Activated CD8-positive, alpha-beta memory T cell treated with anti-CD3 and anti-CD28 coated beads, Interleukin-2, amount 10 ng/mL, durations not matched to agents 7 days and 5 days (primary cell): ENCODE measurements around the gene C17orf107. TPM values are rescaled to one million over a fixed set of nuclear protein-coding genes. Genes with fewer than 3 reads are reported as not detected.

Source experiments
- ATAC-seq: fragments of 150-1000 bp; cut with Tn5 transposase; one replicate; pipeline ENCODE4 v1.10.0; 2021; ENCODE audit warnings: moderate library complexity
- CTCF ChIA-PET: fragments of 350-600 bp; sonication (Branson Sonifier 250); formaldehyde crosslinking; loops from one replicate; lab custom pipeline; 2021; ENCODE audit warnings: antibody characterized with exemption; lab: Charles Lee
- DNase-seq: peaks from one replicate; pipeline ENCODE4 v3.0.0-alpha.2; 2020
- H3K27ac Mint-ChIP-seq: one replicate; pipeline ENCODE4 v1.8.0; 2021; ENCODE audit warnings: mild to moderate bottlenecking, mixed read lengths
- H3K27me3 Mint-ChIP-seq: one replicate; pipeline ENCODE4 v1.8.0; 2021; ENCODE audit warnings: mixed read lengths
- H3K36me3 Mint-ChIP-seq: one replicate; pipeline ENCODE4 v1.8.0; 2021; ENCODE audit warnings: mild to moderate bottlenecking, mixed read lengths
- H3K4me1 Mint-ChIP-seq: one replicate; pipeline ENCODE4 v1.8.0; 2021; ENCODE audit warnings: mixed read lengths
- H3K4me3 Mint-ChIP-seq: one replicate; pipeline ENCODE4 v1.8.0; 2021; ENCODE audit warnings: mild to moderate bottlenecking, moderate library complexity, mixed read lengths
- H3K9me3 Mint-ChIP-seq: one replicate; pipeline ENCODE4 v1.8.0; 2022; ENCODE audit warnings: low read depth, mixed read lengths
- total RNA-seq, 2 experiments: library from RNA; stranded (reverse); gene quantifications; one replicate each; pipeline ENCODE4 v1.2.3, GENCODE V29; 2021

C17orf107 gene
- total RNA-seq, 2 experiments from 2014 or later, result 0.98 to 1.2 TPM

GRCh38 chr17:4944554-4945175, 45.3 kb downstream of the C17orf107 start:
- CTCF ChIA-PET, result interaction anchor here (1.3 to 4.4 kb wide), 3 partner anchors 23 to 87 kb away, joined by 4 to 34 read pairs (median 9); partner anchors contain the start of gene SPAG7
- Mint-ChIP-seq H3K27ac (peak overlapping the region; percentile 92), H3K9me3 (no peaks in the 10 kb centered on the region), H3K4me3 (peak overlapping the region; percentile 98), H3K36me3 (peaks cover 68% of the 10 kb centered on the region), H3K27me3 (no peaks in the 10 kb centered on the region), H3K4me1 (peaks cover 45% of the 10 kb centered on the region)
- ATAC-seq (no peak), DNase-seq (peak; percentile 67)

GRCh38 chr17:4945176-4945943, 46.0 kb downstream of the C17orf107 start:
- DNase-seq (peak; percentile 94), ATAC-seq (peak; percentile 40)
- CTCF ChIA-PET, result interaction anchor here (1.2 to 4.4 kb wide), 4 partner anchors 22 to 86 kb away, joined by 4 to 34 read pairs (median 7); partner anchors contain the start of gene SPAG7
- Mint-ChIP-seq H3K27ac (peak overlapping the region; percentile 92), H3K27me3 (no peaks in the 10 kb centered on the region), H3K4me3 (peak overlapping the region; percentile 98), H3K36me3 (peaks cover 64% of the 10 kb centered on the region), H3K9me3 (no peaks in the 10 kb centered on the region), H3K4me1 (peaks cover 47% of the 10 kb centered on the region)

GRCh38 chr17:4945944-4946280, 46.6 kb downstream of the C17orf107 start:
- H3K27ac Mint-ChIP-seq, result peak overlapping the region; percentile 92
- peaks cover 62% of the 10 kb centered on the region for H3K36me3 Mint-ChIP-seq
- H3K4me3 Mint-ChIP-seq, result peak overlapping the region; percentile 98
- no peaks in the 10 kb centered on the region for H3K9me3 Mint-ChIP-seq
- H3K27me3 Mint-ChIP-seq, result no peaks in the 10 kb centered on the region
- peaks cover 52% of the 10 kb centered on the region for H3K4me1 Mint-ChIP-seq
- CTCF ChIA-PET, result interaction anchor here (0.7 to 4.4 kb wide), 4 partner anchors 21 to 802 kb away, joined by 3 to 34 read pairs (median 7); partner anchors contain the start of gene SPAG7
- no peak for DNase-seq
- no peak for ATAC-seq

- H3K4me1 Mint-ChIP-seq, result peaks cover 58% of the 10 kb centered on the region
- no peaks in the 10 kb centered on the region for H3K9me3 Mint-ChIP-seq
- no peaks in the 10 kb centered on the region for H3K27me3 Mint-ChIP-seq
These were observed 47.1 kb downstream of the C17orf107 start for GRCh38 chr17:4946312-4946976.

GRCh38 chr17:4947010-4947410, 47.7 kb downstream of the C17orf107 start:
- Mint-ChIP-seq H3K36me3 (peaks cover 51% of the 10 kb centered on the region), H3K4me3 (peak overlapping the region; percentile 98), H3K4me1 (peaks cover 55% of the 10 kb centered on the region), H3K27me3 (no peaks in the 10 kb centered on the region), H3K27ac (peak overlapping the region; percentile 92), H3K9me3 (no peaks in the 10 kb centered on the region)
- DNase-seq, result no peak
- ATAC-seq, result no peak
- CTCF ChIA-PET, result interaction anchor here (1.6 to 4.4 kb wide), 3 partner anchors 20 to 72 kb away, joined by 4 to 34 read pairs (median 9); partner anchors contain the start of gene SPAG7

More at GRCh38 chr17:4946312-4946976, 47.1 kb downstream of the C17orf107 start:
- peak overlapping the region; percentile 98 for H3K4me3 Mint-ChIP-seq
- H3K36me3 Mint-ChIP-seq, result peaks cover 57% of the 10 kb centered on the region
- H3K27ac Mint-ChIP-seq, result peak overlapping the region; percentile 92
- ATAC-seq (no peak), DNase-seq (no peak)
- CTCF ChIA-PET, result interaction anchor here (0.7 to 4.4 kb wide), 5 partner anchors 21 to 802 kb away, joined by 3 to 34 read pairs (median 5); partner anchors contain the start of gene SPAG7

GRCh38 chr17:4947411-4948165, 48.3 kb downstream of the C17orf107 start:
- DNase-seq, result peak; percentile 87
- H3K36me3 Mint-ChIP-seq, result peaks cover 45% of the 10 kb centered on the region
- CTCF ChIA-PET, result interaction anchor here (1.3 to 4.4 kb wide), 4 partner anchors 20 to 72 kb away, joined by 3 to 34 read pairs (median 4); partner anchors contain the start of gene SPAG7
- no peaks in the 10 kb centered on the region for H3K27me3 Mint-ChIP-seq
- peaks cover 50% of the 10 kb centered on the region for H3K4me1 Mint-ChIP-seq
- ATAC-seq, result peak; percentile 14
- peak overlapping the region; percentile 98 for H3K4me3 Mint-ChIP-seq
- H3K9me3 Mint-ChIP-seq, result no peaks in the 10 kb centered on the region
- H3K27ac Mint-ChIP-seq, result peak overlapping the region; percentile 100

GRCh38 chr17:4948166-4948930, 49.0 kb downstream of the C17orf107 start, which contains the start of gene PFN1:
Gene PFN1 (minus strand): TSS chr17:4948530. CDS start chr17:4948394, 136 bp downstream.
- H3K4me1 Mint-ChIP-seq, result peaks cover 42% of the 10 kb centered on the region
- peak within 1 kb of the TSS; percentile 100 for H3K27ac Mint-ChIP-seq
- peak within 1 kb of the TSS; percentile 98 for H3K4me3 Mint-ChIP-seq
- DNase-seq (peak; percentile 96), ATAC-seq (peak; percentile 32)
- peaks cover 38% of the 10 kb centered on the region for H3K36me3 Mint-ChIP-seq
- no peaks in the 10 kb centered on the region for H3K9me3 Mint-ChIP-seq
- no peaks in the 10 kb centered on the region for H3K27me3 Mint-ChIP-seq
- CTCF ChIA-PET, result interaction anchor here (1.0 to 4.4 kb wide), 6 partner anchors 9 to 71 kb away, joined by 3 to 34 read pairs (median 4); partner anchors contain the start of genes RNF167, SLC25A11 and SPAG7

GRCh38 chr17:4948931-4949320, 49.6 kb downstream of the C17orf107 start:
- H3K36me3 Mint-ChIP-seq, result peaks cover 35% of the 10 kb centered on the region
- ATAC-seq (peak; percentile 43), DNase-seq (peak; percentile 88)

GRCh38 chr17:4949321-4950074, 50.2 kb downstream of the C17orf107 start:
- Mint-ChIP-seq H3K36me3 (peaks cover 29% of the 10 kb centered on the region), H3K4me3 (peak overlapping the region; percentile 98), H3K27ac (peak overlapping the region; percentile 83), H3K9me3 (no peaks in the 10 kb centered on the region), H3K27me3 (no peaks in the 10 kb centered on the region), H3K4me1 (peaks cover 33% of the 10 kb centered on the region)
- DNase-seq (no peak), ATAC-seq (peak; percentile 27)
- CTCF ChIA-PET, result interaction anchor here (1.0 to 4.5 kb wide), 5 partner anchors 10 to 49 kb away, joined by 4 to 34 read pairs (median 8); partner anchors contain the start of genes RNF167, SLC25A11 and SPAG7

More at GRCh38 chr17:4948931-4949320, 49.6 kb downstream of the C17orf107 start:
- Mint-ChIP-seq H3K27me3 (no peaks in the 10 kb centered on the region), H3K4me1 (peaks cover 39% of the 10 kb centered on the region), H3K4me3 (peak overlapping the region; percentile 98), H3K9me3 (no peaks in the 10 kb centered on the region), H3K27ac (peak overlapping the region; percentile 100)
- CTCF ChIA-PET, result interaction anchor here (1.0 to 4.4 kb wide), 5 partner anchors 9 to 48 kb away, joined by 3 to 34 read pairs (median 4); partner anchors contain the start of genes RNF167, SLC25A11 and SPAG7

GRCh38 chr17:4950075-4950745, 50.9 kb downstream of the C17orf107 start:
- Mint-ChIP-seq H3K27ac (peak overlapping the region; percentile 89), H3K27me3 (no peaks in the 10 kb centered on the region), H3K4me1 (peaks cover 26% of the 10 kb centered on the region), H3K36me3 (peaks cover 22% of the 10 kb centered on the region), H3K9me3 (no peaks in the 10 kb centered on the region), H3K4me3 (peak overlapping the region; percentile 79)
- CTCF ChIA-PET, result interaction anchor here (0.7 to 4.5 kb wide), 3 partner anchors 13 to 240 kb away, joined by 4 to 18 read pairs (median 8); partner anchors contain the start of genes ARRB2 and SPAG7
- peak; percentile 6 for ATAC-seq
- peak; percentile 62 for DNase-seq
